Mesodermal cell (in vitro differentiated cells): Measurements from ENCODE around the gene ARMC8.

Experiments
- H3K27ac ChIP-seq: 2 replicates; pipeline ENCODE4 v1.7.0; 2013; ENCODE audit warnings: mild to moderate bottlenecking, low read depth, low read length, moderate library complexity; ENCODE audit not compliant: severe bottlenecking
- H3K36me3 ChIP-seq: 2 replicates; pipeline ENCODE4 v1.7.1; 2013; ENCODE audit warnings: mild to moderate bottlenecking, low read length, moderate library complexity; ENCODE audit not compliant: control insufficient read depth, insufficient read depth
- H3K4me1 ChIP-seq: one replicate; pipeline ENCODE4 v1.7.1; 2013; ENCODE audit warnings: mild to moderate bottlenecking, low read length; ENCODE audit not compliant: insufficient read depth, control insufficient read depth, poor library complexity, severe bottlenecking
- H3K4me3 ChIP-seq: 2 replicates; pipeline ENCODE4 v1.7.0; 2013; ENCODE audit warnings: low read length, control low read depth, mild to moderate bottlenecking; ENCODE audit not compliant: insufficient read depth, poor library complexity, severe bottlenecking; ENCODE audit errors: extremely low read depth
- H3K9me3 ChIP-seq: 2 replicates; pipeline ENCODE4 v1.7.1; 2013; ENCODE audit warnings: mild to moderate bottlenecking, low read length, moderate library complexity; ENCODE audit not compliant: control insufficient read depth
- WGBS, 2 experiments: methylation state at CpG; one replicate each; pipeline ENCODE4 v1.1.5; 2013; ENCODE audit warnings: missing lambda C conversion rate in 2 of 2; ENCODE audit not compliant: insufficient coverage in 2 of 2; 5-methylcytosine and 5-hydroxymethylcytosine counted together

ARMC8 gene

DNA sequence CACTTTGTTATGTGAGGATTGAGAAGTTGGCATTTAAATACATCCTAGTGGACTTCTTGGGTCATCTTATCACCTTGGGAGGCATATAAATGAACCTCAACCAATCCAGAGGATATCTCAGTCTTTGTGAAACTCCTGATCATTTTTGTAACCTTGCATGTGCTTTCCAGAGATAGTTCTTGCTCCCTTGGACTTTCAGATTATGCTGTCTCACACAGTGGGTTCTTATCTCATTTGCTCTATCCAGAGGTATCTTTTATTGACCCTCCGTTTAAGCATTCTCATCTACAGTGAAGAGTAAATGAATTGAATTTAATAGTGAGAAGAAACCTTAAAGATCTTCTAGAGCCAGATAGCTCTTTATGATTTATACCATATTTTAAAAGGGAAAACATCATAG is 10.4 kb downstream of the ARMC8 start:
- Histone ChIP-seq H3K9me3 (no peaks in the 10 kb centered on the region), H3K27ac (no peak overlapping the region), H3K4me3 (no peak overlapping the region), H3K4me1 (no peaks in the 10 kb centered on the region), H3K36me3 (peaks cover 14% of the 10 kb centered on the region)
- no CpG with 5 or more reads among the region's 1 CpG for WGBS, 2 experiments

DNA sequence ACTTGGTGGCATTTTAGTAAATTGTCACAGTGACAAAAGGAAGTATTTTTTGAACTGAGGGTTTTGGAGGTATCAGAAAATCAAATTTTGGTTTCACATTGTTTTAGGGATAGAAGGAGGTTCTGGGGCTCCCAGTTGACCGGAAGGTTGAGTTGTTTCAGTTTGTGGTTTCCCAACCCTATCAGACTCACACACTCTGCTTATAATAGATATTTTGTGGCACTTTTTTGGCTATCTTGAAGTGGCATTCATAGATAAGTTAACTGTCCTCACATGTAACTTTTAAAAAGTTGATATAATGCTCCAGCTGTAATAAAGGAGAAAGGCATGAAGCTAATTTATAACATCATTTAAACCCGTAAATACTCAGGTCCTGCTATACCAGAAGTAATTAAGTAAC is 12.8 kb downstream of the ARMC8 start:
- Histone ChIP-seq H3K36me3 (peaks cover 17% of the 10 kb centered on the region), H3K4me3 (no peak overlapping the region), H3K9me3 (no peaks in the 10 kb centered on the region), H3K4me1 (no peaks in the 10 kb centered on the region), H3K27ac (no peak overlapping the region)
- WGBS, 2 experiments: no CpG with 5 or more reads among the region's 2 CpGs

DNA sequence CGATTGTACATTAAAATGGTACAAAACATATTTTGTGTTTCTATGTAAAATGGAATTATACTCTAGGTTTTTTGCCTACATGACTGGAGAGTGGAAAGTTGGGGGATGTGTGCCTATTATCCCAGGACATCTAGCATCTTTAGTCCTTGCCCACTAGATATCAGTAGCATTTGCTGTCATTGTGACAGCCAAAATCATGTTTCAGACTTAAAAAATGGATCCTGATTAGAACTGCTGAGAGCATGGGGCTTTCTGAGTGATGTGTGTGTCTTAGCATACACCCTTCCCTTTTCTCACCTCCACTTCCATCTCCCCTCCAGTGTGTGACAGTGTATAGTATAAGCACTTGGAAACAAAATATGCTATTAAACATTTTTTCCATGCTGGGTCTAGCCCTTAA is 13.3 kb downstream of the ARMC8 start:
- no CpG with 5 or more reads among the region's 1 CpG for WGBS, 2 experiments
- Histone ChIP-seq H3K9me3 (no peaks in the 10 kb centered on the region), H3K36me3 (peaks cover 20% of the 10 kb centered on the region), H3K27ac (no peak overlapping the region), H3K4me3 (no peak overlapping the region), H3K4me1 (no peaks in the 10 kb centered on the region)

DNA sequence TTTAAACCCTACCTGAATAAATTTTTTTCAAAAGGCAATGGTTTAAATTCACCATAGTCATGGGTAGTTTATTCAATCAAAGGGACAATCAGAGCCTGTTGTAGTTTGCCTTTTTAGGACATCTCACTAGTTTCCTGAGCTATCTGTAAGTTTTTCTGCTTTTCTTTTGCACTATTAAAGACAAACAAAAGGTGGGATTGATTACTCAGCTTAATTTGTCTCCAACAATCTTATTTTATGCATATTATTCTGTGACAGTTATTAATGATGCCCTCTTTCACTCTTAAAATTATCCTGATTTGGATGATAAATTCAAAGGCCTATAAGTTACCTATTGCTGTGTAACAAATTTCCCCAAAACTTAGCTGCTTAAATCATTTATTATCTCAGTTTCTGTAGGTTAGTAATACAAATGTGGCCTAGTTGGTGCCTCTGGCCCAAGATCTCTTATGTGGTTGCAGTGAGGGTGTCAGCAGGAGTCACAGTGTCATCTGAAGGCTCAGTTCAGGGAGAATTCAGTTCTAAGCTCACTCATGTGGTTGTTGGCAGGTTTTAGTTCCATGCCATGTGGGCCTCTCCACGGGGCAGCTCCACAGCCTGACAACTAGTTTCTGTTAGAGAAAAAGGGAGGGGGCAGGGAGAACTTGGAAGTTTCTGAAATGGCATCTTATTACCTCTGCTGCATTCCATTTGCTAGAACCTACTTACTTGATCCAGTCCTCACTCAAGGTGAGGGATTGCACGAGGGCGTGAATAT is 16.0 kb downstream of the ARMC8 start:
- Histone ChIP-seq H3K9me3 (no peaks in the 10 kb centered on the region), H3K4me3 (no peak overlapping the region), H3K27ac (no peak overlapping the region), H3K36me3 (peaks cover 28% of the 10 kb centered on the region), H3K4me1 (no peaks in the 10 kb centered on the region)
- 50 to 100% methylated on average over 2 of the region's 3 CpGs for WGBS, 2 experiments

DNA sequence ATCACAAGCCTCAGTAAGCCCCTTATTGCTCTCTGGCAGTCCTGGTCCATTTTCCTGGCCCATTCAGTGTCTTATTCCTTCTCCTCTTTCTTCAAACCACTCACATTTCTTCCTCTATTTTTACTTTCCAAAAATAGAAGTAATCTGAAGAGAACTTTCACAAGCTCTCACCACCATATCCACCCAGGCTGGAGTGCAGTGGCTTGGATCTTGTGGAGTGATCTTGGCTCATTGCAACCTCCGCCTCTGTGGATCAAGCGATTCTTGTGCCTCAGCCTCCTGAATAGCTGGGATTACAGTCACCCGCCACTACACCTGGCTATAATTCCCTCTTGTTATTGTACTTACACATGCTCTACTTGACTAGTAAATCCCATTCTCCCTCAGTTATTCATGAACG is 16.8 kb downstream of the ARMC8 start:
- no peak overlapping the region for H3K4me3 ChIP-seq
- peaks cover 26% of the 10 kb centered on the region for H3K36me3 ChIP-seq
- 94 to 96% methylated on average over 4 of the region's 4 CpGs for WGBS, 2 experiments
- H3K9me3 ChIP-seq: no peaks in the 10 kb centered on the region
- no peak overlapping the region for H3K27ac ChIP-seq
- H3K4me1 ChIP-seq: no peaks in the 10 kb centered on the region

DNA sequence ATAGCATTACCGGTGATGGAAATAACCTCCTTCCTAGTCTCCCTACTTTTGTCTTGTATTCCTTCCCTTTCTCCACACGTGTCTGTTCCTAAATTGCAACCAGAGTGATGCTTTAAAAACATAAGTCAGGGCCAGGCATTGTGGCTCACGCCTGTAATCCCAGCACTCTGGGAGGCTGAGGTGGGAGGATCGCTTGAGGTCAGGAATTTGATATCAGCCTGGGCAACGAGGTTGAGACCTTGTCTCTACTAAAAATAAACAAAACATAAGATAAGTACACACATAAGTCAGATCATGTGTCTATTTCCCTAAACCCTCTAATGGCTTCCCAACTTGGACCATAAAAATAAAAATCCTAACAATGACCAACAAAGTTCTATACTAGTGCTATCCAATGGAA is 18.4 kb downstream of the ARMC8 start:
- Histone ChIP-seq H3K27ac (no peak overlapping the region), H3K4me1 (no peaks in the 10 kb centered on the region), H3K9me3 (no peaks in the 10 kb centered on the region), H3K36me3 (peaks cover 26% of the 10 kb centered on the region), H3K4me3 (no peak overlapping the region)
- WGBS, 2 experiments: 97 to 100% methylated on average over 2 to 5 of the region's 5 CpGs

DNA sequence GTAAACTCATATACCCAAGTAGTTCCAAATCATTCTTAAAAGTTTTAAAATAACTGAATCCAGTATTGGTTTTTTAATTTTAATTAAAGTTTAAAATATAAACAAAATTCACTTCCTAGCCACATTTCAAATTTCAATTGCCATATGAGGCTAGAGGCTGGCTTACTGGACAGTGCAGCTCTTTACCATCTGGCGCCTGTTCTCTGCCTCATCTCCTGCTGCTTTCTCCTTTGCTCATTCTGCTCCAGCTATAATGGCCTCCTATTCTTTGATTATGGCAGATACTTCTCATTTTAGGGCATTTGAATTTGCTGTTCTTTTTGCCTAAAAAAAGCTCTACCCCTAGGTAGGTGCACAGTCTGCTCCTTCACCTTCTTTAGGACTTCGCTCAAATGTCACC is 19.1 kb downstream of the ARMC8 start:
- Histone ChIP-seq H3K4me3 (no peak overlapping the region), H3K4me1 (no peaks in the 10 kb centered on the region), H3K9me3 (no peaks in the 10 kb centered on the region), H3K36me3 (peaks cover 26% of the 10 kb centered on the region), H3K27ac (no peak overlapping the region)
- 96 to 100% methylated on average over 1 to 2 of the region's 2 CpGs for WGBS, 2 experiments

DNA sequence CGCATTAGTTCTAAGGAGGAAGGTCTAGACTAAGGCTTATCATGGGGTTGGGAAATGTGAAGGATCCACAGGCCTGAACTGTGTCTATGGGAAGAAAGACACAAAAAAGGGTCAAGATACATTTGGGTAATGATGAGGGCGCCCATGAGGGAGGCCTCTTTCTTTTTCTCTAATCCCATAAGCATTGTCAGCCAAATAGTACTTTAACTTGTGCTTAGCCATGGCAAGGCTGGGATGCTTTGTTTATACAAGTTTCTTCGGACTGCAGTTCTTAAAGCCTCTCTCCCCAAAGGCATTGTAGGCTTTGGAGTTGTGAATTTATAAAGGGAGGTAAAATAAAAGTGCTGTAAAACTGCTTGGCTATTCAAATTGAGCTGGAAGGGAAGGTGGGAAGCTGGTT is 23.4 kb downstream of the ARMC8 start:
- peaks cover 29% of the 10 kb centered on the region for H3K36me3 ChIP-seq
- no CpG with 5 or more reads among the region's 3 CpGs for WGBS, 2 experiments
- no peaks in the 10 kb centered on the region for H3K9me3 ChIP-seq
- H3K27ac ChIP-seq: no peak overlapping the region
- H3K4me3 ChIP-seq: no peak overlapping the region
- H3K4me1 ChIP-seq: no peaks in the 10 kb centered on the region

DNA sequence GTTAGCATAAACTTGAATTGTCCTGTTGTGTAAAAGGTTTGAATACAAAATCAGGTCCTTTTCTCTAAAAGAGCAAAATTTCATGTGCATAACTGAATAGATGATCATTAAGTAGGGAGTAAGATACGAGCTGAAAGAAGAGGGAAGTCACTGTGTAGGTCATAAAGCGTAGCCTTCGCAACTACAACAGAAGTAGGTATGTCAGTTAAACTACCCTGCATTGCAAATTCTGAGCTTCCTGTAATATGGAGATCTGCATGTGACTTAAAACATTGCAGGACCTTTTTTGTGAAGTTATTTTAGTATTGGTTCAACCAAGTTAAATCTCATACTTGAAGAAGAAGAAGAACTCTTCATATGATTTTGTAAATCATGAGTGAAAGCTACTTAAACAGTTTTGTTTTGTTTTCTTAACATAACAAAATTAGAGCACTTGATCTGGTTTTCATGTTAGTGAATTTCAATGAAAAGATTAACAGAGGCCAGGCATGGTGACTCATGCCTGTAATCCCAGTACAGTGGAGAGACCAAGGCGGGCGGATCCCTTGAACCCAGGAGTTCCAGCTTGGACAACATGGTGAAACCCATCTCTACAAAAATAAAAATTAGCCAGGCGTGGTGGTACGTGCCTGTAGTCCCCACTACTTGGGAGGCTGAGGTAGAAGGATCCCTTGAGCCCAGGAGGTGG is 26.4 kb downstream of the ARMC8 start:
- no peaks in the 10 kb centered on the region for H3K4me1 ChIP-seq
- 96 to 98% methylated on average over 5 of the region's 7 CpGs for WGBS, 2 experiments
- no peak overlapping the region for H3K4me3 ChIP-seq
- H3K36me3 ChIP-seq: peaks cover 17% of the 10 kb centered on the region
- H3K9me3 ChIP-seq: no peaks in the 10 kb centered on the region
- no peak overlapping the region for H3K27ac ChIP-seq

DNA sequence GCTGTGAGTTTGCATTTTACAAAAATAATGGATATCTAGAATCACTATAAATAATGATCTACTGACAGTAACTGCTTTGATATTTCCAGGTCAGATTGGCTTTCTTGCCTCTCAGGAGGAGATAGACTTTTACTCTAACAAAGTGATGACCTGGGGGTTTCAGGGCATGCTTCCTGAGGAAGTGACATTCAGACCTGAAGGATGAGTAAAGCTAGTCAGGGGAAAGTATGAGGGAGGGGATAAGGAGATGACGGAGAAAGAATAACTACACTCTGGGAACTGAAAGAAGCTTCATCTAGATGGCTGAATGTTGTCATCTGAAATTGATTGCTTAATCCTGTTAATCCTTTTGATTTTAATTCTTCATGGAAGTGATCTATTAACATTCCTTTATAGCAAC is 32.2 kb downstream of the ARMC8 start:
- Histone ChIP-seq H3K36me3 (peaks cover 31% of the 10 kb centered on the region), H3K4me3 (no peak overlapping the region), H3K4me1 (peaks cover 5% of the 10 kb centered on the region), H3K27ac (no peak overlapping the region), H3K9me3 (no peaks in the 10 kb centered on the region)
- 83% methylated on average over 1 of the region's 1 CpG; no CpG with 5 or more reads in 1 of the 2 experiments for WGBS, 2 experiments

DNA sequence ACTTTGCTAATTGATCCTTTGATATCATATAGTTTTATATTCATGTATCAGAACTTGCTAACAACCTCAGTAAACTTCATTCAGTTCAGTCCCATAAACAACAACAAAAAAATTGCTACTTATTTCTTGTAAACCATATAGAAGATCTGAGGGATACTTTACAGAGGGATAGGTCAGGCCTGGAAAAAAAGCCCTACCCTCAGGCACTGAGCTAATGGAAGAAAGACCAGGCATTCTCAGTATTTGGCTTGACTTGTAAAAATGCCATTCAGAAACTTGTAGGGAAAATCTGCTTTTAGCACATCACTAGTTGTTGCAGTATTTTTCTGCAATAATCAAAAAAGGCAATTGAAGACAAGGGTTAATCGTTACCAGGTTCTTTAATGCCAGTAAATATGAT is 33.1 kb downstream of the ARMC8 start:
- WGBS, 2 experiments: no CpG with 5 or more reads among the region's 1 CpG
- peaks cover 5% of the 10 kb centered on the region for H3K4me1 ChIP-seq
- no peak overlapping the region for H3K4me3 ChIP-seq
- no peak overlapping the region for H3K27ac ChIP-seq
- no peaks in the 10 kb centered on the region for H3K9me3 ChIP-seq
- H3K36me3 ChIP-seq: peaks cover 40% of the 10 kb centered on the region
